ENCODE data around the gene RPF1. TPM values are rescaled to one million over a fixed set of nuclear protein-coding genes. Genes with fewer than 3 reads are reported as not detected.

Gene RPF1
- total RNA-seq, 1 donor from 2014 or later = 18.4 TPM

GRCh38 chr1:84525779-84526178 is 46.7 kb downstream of the RPF1 start:
- Mint-ChIP-seq H3K27me3 (ENCODE audit: unreplicated experiment) (no peaks in the 10 kb centered on the region), H3K27ac (ENCODE audit: unreplicated experiment) (no peak overlapping the region), H3K9me3 (ENCODE audit: unreplicated experiment) (no peaks in the 10 kb centered on the region), H3K4me1 (ENCODE audit: unreplicated experiment) (no peaks in the 10 kb centered on the region), H3K4me3 (ENCODE audit: unreplicated experiment) (no peak overlapping the region), H3K36me3 (ENCODE audit: low read depth, unreplicated experiment) (no peaks in the 10 kb centered on the region)
- TF ChIP-seq CTCF (IDR thresholded peaks at IDR 0.05; ENCODE audit: unreplicated experiment) = no peak
- DNase-seq (ENCODE audit: low spot score) = no peak

GRCh38 chr1:84538599-84538998 is 59.5 kb downstream of the RPF1 start:
- TF ChIP-seq CTCF (IDR thresholded peaks at IDR 0.05; ENCODE audit: unreplicated experiment) = no peak
- no peak for DNase-seq (ENCODE audit: low spot score)
- H3K9me3 Mint-ChIP-seq (ENCODE audit: unreplicated experiment) = no peaks in the 10 kb centered on the region
- peaks cover 1% of the 10 kb centered on the region for H3K27me3 Mint-ChIP-seq (ENCODE audit: unreplicated experiment)
- no peaks in the 10 kb centered on the region for H3K4me1 Mint-ChIP-seq (ENCODE audit: unreplicated experiment)
- no peak overlapping the region for H3K4me3 Mint-ChIP-seq (ENCODE audit: unreplicated experiment)
- H3K36me3 Mint-ChIP-seq (ENCODE audit: low read depth, unreplicated experiment) = no peaks in the 10 kb centered on the region
- no peak overlapping the region for H3K27ac Mint-ChIP-seq (ENCODE audit: unreplicated experiment)

- no peak for DNase-seq (ENCODE audit: low spot score)
- Mint-ChIP-seq H3K4me3 (ENCODE audit: unreplicated experiment) (no peak overlapping the region), H3K36me3 (ENCODE audit: low read depth, unreplicated experiment) (no peaks in the 10 kb centered on the region), H3K9me3 (ENCODE audit: unreplicated experiment) (no peaks in the 10 kb centered on the region), H3K27me3 (ENCODE audit: unreplicated experiment) (peaks cover 1% of the 10 kb centered on the region), H3K4me1 (ENCODE audit: unreplicated experiment) (no peaks in the 10 kb centered on the region), H3K27ac (ENCODE audit: unreplicated experiment) (no peak overlapping the region)
- TF ChIP-seq CTCF (IDR thresholded peaks at IDR 0.05; ENCODE audit: unreplicated experiment) = no peak
Observed at GRCh38 chr1:84539972-84540371, 60.9 kb downstream of the RPF1 start.

- H3K27me3 Mint-ChIP-seq (ENCODE audit: unreplicated experiment) = peaks cover 1% of the 10 kb centered on the region
- no peak for DNase-seq (ENCODE audit: low spot score)
- no peak overlapping the region for H3K27ac Mint-ChIP-seq (ENCODE audit: unreplicated experiment)
- H3K36me3 Mint-ChIP-seq (ENCODE audit: low read depth, unreplicated experiment) = no peaks in the 10 kb centered on the region
- H3K9me3 Mint-ChIP-seq (ENCODE audit: unreplicated experiment) = no peaks in the 10 kb centered on the region
- no peak overlapping the region for H3K4me3 Mint-ChIP-seq (ENCODE audit: unreplicated experiment)
- no peak for TF ChIP-seq CTCF (IDR thresholded peaks at IDR 0.05; ENCODE audit: unreplicated experiment)
- no peaks in the 10 kb centered on the region for H3K4me1 Mint-ChIP-seq (ENCODE audit: unreplicated experiment)
Observed at GRCh38 chr1:84540759-84541158, 61.7 kb downstream of the RPF1 start.

- Mint-ChIP-seq H3K27ac (ENCODE audit: unreplicated experiment) (no peak overlapping the region), H3K36me3 (ENCODE audit: low read depth, unreplicated experiment) (no peaks in the 10 kb centered on the region), H3K27me3 (ENCODE audit: unreplicated experiment) (peaks cover 1% of the 10 kb centered on the region), H3K9me3 (ENCODE audit: unreplicated experiment) (no peaks in the 10 kb centered on the region), H3K4me1 (ENCODE audit: unreplicated experiment) (no peaks in the 10 kb centered on the region), H3K4me3 (ENCODE audit: unreplicated experiment) (no peak overlapping the region)
- DNase-seq (ENCODE audit: low spot score) = no peak
- no peak for TF ChIP-seq CTCF (IDR thresholded peaks at IDR 0.05; ENCODE audit: unreplicated experiment)
Observed at GRCh38 chr1:84541679-84542078, 62.6 kb downstream of the RPF1 start.

Other genes starting within 250 kb of the RPF1 start
- gene SAMD13, start 177.6 kb upstream of the RPF1 start, total RNA-seq (ENCODE audit: unreplicated experiment) = 1.8 TPM
- not detected for gene DNASE2B, start 80.8 kb upstream of the RPF1 start, total RNA-seq (ENCODE audit: unreplicated experiment)
- 1.2 TPM for gene SPATA1, start 27.1 kb downstream of the RPF1 start, total RNA-seq (ENCODE audit: unreplicated experiment)
- 144 TPM for gene GNG5, start 27.3 kb downstream of the RPF1 start, total RNA-seq (ENCODE audit: unreplicated experiment)
- 6.1 TPM for gene CTBS, start 95.2 kb downstream of the RPF1 start, total RNA-seq (ENCODE audit: unreplicated experiment)
- gene SSX2IP, start 211.2 kb downstream of the RPF1 start, total RNA-seq (ENCODE audit: unreplicated experiment) = 7.3 TPM